Measurements from ENCODE around the gene DAP. TPM values are rescaled to one million over a fixed set of nuclear protein-coding genes. Genes with fewer than 3 reads are reported as not detected.

Gene DAP
- total and polyA plus RNA-seq, 2 experiments from 2014 or later: 35.7 to 37.6 TPM

DNA sequence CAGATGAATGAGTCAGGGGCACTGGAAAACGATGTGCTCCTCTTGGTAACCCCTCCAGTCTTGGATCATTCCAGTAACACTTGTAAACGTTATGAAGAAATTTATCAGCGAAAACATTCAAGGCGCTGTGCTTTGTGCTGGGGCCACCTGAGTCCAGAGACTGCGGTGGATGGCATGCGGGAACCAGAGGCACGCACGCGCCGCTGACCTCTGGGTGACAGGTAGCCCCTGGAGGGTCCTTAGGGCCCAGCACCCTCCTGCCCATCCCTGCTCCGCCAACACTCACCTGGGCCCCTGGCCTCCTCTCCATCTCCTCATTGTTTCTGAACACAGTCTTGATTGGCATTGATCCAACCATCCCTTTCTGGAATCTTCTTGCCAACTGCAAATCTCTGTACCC, 86.9 kb downstream of the DAP start:
- Histone ChIP-seq H3K4me2 (no peak overlapping the region), H3K9me2 (ENCODE audit: insufficient read depth) (no peaks in the 10 kb centered on the region), H2AFZ (no peak overlapping the region), H3K4me1 (ENCODE audit: insufficient read depth) (no peaks in the 10 kb centered on the region), H3K4me3 (no peak overlapping the region), H3K36me3 (ENCODE audit: insufficient read depth) (no peaks in the 10 kb centered on the region), H3K27me3 (ENCODE audit: insufficient read depth) (no peaks in the 10 kb centered on the region), H3K79me2 (replicated peaks; ENCODE audit: insufficient read depth) (no peaks in the 10 kb centered on the region), H4K20me1 (replicated peaks; ENCODE audit: insufficient read depth) (no peaks in the 10 kb centered on the region), H3F3A (replicated peaks; ENCODE audit: low read depth) (no peaks in the 10 kb centered on the region), H3K27ac (ENCODE audit: low read depth) (no peak overlapping the region)
- TF ChIP-seq ZNF114 (CRISPR knock-in tag; IDR thresholded peaks at IDR 0.05): no peak
- no peak for TF ChIP-seq ZNF331 (CRISPR knock-in tag; IDR thresholded peaks at IDR 0.05; ENCODE audit: low read depth)
- TF ChIP-seq EZH2 (IDR thresholded peaks at IDR 0.05; ENCODE audit: low read depth, unreplicated experiment): no peak
- TF ChIP-seq POLR2AphosphoS5 (IDR thresholded peaks at IDR 0.05; ENCODE audit: low read depth): no peak
- TF ChIP-seq NANOG (IDR thresholded peaks at IDR 0.05; ENCODE audit: borderline replicate concordance): no peak
- no peak for TF ChIP-seq JUNB (IDR thresholded peaks at IDR 0.05; ENCODE audit: unreplicated experiment)
- no peak for TF ChIP-seq CREB1 (CRISPR knock-in tag; IDR thresholded peaks at IDR 0.05; ENCODE audit: low read depth)
- TF ChIP-seq, protein P1, sequence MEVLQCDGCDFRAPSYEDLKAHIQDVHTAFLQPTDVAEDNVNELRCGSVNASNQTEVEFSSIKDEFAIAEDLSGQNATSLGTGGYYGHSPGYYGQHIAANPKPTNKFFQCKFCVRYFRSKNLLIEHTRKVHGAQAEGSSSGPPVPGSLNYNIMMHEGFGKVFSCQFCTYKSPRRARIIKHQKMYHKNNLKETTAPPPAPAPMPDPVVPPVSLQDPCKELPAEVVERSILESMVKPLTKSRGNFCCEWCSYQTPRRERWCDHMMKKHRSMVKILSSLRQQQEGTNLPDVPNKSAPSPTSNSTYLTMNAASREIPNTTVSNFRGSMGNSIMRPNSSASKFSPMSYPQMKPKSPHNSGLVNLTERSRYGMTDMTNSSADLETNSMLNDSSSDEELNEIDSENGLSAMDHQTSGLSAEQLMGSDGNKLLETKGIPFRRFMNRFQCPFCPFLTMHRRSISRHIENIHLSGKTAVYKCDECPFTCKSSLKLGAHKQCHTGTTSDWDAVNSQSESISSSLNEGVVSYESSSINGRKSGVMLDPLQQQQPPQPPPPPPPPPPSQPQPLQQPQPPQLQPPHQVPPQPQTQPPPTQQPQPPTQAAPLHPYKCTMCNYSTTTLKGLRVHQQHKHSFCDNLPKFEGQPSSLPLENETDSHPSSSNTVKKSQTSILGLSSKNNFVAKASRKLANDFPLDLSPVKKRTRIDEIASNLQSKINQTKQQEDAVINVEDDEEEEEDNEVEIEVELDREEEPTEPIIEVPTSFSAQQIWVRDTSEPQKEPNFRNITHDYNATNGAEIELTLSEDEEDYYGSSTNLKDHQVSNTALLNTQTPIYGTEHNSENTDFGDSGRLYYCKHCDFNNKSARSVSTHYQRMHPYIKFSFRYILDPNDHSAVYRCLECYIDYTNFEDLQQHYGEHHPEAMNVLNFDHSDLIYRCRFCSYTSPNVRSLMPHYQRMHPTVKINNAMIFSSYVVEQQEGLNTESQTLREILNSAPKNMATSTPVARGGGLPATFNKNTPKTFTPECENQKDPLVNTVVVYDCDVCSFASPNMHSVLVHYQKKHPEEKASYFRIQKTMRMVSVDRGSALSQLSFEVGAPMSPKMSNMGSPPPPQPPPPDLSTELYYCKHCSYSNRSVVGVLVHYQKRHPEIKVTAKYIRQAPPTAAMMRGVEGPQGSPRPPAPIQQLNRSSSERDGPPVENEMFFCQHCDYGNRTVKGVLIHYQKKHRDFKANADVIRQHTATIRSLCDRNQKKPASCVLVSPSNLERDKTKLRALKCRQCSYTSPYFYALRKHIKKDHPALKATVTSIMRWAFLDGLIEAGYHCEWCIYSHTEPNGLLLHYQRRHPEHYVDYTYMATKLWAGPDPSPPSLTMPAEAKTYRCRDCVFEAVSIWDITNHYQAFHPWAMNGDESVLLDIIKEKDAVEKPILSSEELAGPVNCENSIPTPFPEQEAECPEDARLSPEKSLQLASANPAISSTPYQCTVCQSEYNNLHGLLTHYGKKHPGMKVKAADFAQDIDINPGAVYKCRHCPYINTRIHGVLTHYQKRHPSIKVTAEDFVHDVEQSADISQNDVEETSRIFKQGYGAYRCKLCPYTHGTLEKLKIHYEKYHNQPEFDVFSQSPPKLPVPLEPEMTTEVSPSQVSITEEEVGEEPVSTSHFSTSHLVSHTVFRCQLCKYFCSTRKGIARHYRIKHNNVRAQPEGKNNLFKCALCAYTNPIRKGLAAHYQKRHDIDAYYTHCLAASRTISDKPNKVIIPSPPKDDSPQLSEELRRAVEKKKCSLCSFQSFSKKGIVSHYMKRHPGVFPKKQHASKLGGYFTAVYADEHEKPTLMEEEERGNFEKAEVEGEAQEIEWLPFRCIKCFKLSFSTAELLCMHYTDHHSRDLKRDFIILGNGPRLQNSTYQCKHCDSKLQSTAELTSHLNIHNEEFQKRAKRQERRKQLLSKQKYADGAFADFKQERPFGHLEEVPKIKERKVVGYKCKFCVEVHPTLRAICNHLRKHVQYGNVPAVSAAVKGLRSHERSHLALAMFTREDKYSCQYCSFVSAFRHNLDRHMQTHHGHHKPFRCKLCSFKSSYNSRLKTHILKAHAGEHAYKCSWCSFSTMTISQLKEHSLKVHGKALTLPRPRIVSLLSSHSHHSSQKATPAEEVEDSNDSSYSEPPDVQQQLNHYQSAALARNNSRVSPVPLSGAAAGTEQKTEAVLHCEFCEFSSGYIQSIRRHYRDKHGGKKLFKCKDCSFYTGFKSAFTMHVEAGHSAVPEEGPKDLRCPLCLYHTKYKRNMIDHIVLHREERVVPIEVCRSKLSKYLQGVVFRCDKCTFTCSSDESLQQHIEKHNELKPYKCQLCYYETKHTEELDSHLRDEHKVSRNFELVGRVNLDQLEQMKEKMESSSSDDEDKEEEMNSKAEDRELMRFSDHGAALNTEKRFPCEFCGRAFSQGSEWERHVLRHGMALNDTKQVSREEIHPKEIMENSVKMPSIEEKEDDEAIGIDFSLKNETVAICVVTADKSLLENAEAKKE (CRISPR knock-in tag; IDR thresholded peaks at IDR 0.05): no peak
- TF ChIP-seq, protein P2, sequence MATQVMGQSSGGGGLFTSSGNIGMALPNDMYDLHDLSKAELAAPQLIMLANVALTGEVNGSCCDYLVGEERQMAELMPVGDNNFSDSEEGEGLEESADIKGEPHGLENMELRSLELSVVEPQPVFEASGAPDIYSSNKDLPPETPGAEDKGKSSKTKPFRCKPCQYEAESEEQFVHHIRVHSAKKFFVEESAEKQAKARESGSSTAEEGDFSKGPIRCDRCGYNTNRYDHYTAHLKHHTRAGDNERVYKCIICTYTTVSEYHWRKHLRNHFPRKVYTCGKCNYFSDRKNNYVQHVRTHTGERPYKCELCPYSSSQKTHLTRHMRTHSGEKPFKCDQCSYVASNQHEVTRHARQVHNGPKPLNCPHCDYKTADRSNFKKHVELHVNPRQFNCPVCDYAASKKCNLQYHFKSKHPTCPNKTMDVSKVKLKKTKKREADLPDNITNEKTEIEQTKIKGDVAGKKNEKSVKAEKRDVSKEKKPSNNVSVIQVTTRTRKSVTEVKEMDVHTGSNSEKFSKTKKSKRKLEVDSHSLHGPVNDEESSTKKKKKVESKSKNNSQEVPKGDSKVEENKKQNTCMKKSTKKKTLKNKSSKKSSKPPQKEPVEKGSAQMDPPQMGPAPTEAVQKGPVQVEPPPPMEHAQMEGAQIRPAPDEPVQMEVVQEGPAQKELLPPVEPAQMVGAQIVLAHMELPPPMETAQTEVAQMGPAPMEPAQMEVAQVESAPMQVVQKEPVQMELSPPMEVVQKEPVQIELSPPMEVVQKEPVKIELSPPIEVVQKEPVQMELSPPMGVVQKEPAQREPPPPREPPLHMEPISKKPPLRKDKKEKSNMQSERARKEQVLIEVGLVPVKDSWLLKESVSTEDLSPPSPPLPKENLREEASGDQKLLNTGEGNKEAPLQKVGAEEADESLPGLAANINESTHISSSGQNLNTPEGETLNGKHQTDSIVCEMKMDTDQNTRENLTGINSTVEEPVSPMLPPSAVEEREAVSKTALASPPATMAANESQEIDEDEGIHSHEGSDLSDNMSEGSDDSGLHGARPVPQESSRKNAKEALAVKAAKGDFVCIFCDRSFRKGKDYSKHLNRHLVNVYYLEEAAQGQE (IDR thresholded peaks at IDR 0.05; ENCODE audit: unreplicated experiment): no peak
- no peak for TF ChIP-seq EZH2phosphoT487 (IDR thresholded peaks at IDR 0.05; ENCODE audit: unreplicated experiment)
- TF ChIP-seq, protein P3, sequence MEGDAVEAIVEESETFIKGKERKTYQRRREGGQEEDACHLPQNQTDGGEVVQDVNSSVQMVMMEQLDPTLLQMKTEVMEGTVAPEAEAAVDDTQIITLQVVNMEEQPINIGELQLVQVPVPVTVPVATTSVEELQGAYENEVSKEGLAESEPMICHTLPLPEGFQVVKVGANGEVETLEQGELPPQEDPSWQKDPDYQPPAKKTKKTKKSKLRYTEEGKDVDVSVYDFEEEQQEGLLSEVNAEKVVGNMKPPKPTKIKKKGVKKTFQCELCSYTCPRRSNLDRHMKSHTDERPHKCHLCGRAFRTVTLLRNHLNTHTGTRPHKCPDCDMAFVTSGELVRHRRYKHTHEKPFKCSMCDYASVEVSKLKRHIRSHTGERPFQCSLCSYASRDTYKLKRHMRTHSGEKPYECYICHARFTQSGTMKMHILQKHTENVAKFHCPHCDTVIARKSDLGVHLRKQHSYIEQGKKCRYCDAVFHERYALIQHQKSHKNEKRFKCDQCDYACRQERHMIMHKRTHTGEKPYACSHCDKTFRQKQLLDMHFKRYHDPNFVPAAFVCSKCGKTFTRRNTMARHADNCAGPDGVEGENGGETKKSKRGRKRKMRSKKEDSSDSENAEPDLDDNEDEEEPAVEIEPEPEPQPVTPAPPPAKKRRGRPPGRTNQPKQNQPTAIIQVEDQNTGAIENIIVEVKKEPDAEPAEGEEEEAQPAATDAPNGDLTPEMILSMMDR (conservative IDR thresholded peaks at IDR 0.05; ENCODE audit: low read depth in 2 of 2): no peak
- TF ChIP-seq, protein P4, sequence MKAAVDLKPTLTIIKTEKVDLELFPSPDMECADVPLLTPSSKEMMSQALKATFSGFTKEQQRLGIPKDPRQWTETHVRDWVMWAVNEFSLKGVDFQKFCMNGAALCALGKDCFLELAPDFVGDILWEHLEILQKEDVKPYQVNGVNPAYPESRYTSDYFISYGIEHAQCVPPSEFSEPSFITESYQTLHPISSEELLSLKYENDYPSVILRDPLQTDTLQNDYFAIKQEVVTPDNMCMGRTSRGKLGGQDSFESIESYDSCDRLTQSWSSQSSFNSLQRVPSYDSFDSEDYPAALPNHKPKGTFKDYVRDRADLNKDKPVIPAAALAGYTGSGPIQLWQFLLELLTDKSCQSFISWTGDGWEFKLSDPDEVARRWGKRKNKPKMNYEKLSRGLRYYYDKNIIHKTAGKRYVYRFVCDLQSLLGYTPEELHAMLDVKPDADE (IDR thresholded peaks at IDR 0.05): no peak
- no peak for TF ChIP-seq STAT1 (IDR thresholded peaks at IDR 0.05; ENCODE audit: unreplicated experiment)
- Mint-ChIP-seq H3K4me1 (peaks cover 2% of the 10 kb centered on the region; the same call in 2 of the 3 replicates), H3K27me3 (ENCODE audit: insufficient read depth, low read depth, poor library complexity) (peaks cover 14% of the 10 kb centered on the region), H3K4me3 (no peak overlapping the region), H3K36me3 (ENCODE audit: low read depth) (peaks cover 19% of the 10 kb centered on the region), H3K9me3 (peaks cover 9% of the 10 kb centered on the region; the same call in 2 of the 3 replicates), H3K27ac (no peak overlapping the region)
- DNase-seq (ENCODE audit: low spot score): no peak
- ATAC-seq: no peak
